ENCODE data around the gene DNASE1L3.
"Not testable (repeated sequence)": the region's sequence is repeated elsewhere in the genome, so short reads cannot be mapped to it uniquely, and the experiment has no call there.

Gene DNASE1L3

GRCh38 chr3:58217209-58217811 is 6.5 kb upstream of the DNASE1L3 start:
- Histone ChIP-seq H3K9me3 (ENCODE audit: control insufficient read depth, insufficient read depth, low read length) (no peaks in the 10 kb centered on the region), H3K4me1 (ENCODE audit: insufficient read depth, low read length) (peaks cover 13% of the 10 kb centered on the region; the same call in 1 of the 2 replicates), H3K9ac (ENCODE audit: low read depth, low read length) (peak overlapping the region; percentile 1; the same call in 1 of the 2 replicates), H3K36me3 (ENCODE audit: insufficient read depth, low read length) (no peaks in the 10 kb centered on the region)

- no peaks in the 10 kb centered on the region for H3K9me3 ChIP-seq (ENCODE audit: control insufficient read depth, insufficient read depth, low read length)
- H3K9ac ChIP-seq (ENCODE audit: low read depth, low read length), result no peak overlapping the region
- peaks cover 13% of the 10 kb centered on the region; the same call in 1 of the 2 replicates for H3K4me1 ChIP-seq (ENCODE audit: insufficient read depth, low read length)
- no peaks in the 10 kb centered on the region for H3K36me3 ChIP-seq (ENCODE audit: insufficient read depth, low read length)
Measured at GRCh38 chr3:58216496-58217195, 5.9 kb upstream of the DNASE1L3 start.

- Histone ChIP-seq H3K4me1 (ENCODE audit: insufficient read depth, low read length) (peaks cover 13% of the 10 kb centered on the region; the same call in 1 of the 2 replicates), H3K36me3 (ENCODE audit: insufficient read depth, low read length) (no peaks in the 10 kb centered on the region), H3K9ac (ENCODE audit: low read depth, low read length) (no peak overlapping the region), H3K9me3 (ENCODE audit: control insufficient read depth, insufficient read depth, low read length) (no peaks in the 10 kb centered on the region)
Measured at GRCh38 chr3:58215317-58216025, 4.7 kb upstream of the DNASE1L3 start.

GRCh38 chr3:58214484-58215316 is 3.9 kb upstream of the DNASE1L3 start:
- Histone ChIP-seq H3K4me1 (ENCODE audit: insufficient read depth, low read length) (peaks cover 13% of the 10 kb centered on the region; the same call in 1 of the 2 replicates), H3K36me3 (ENCODE audit: insufficient read depth, low read length) (no peaks in the 10 kb centered on the region), H3K9ac (ENCODE audit: low read depth, low read length) (no peak overlapping the region), H3K9me3 (ENCODE audit: control insufficient read depth, insufficient read depth, low read length) (no peaks in the 10 kb centered on the region)

- Histone ChIP-seq H3K9ac (ENCODE audit: low read depth, low read length) (no peak overlapping the region), H3K4me1 (ENCODE audit: insufficient read depth, low read length) (peaks cover 9% of the 10 kb centered on the region; the same call in 1 of the 2 replicates), H3K9me3 (ENCODE audit: control insufficient read depth, insufficient read depth, low read length) (no peaks in the 10 kb centered on the region), H3K36me3 (ENCODE audit: insufficient read depth, low read length) (no peaks in the 10 kb centered on the region)
Measured at GRCh38 chr3:58209933-58210332, 839 bp downstream of the DNASE1L3 start.

GRCh38 chr3:58207954-58208353 is 2.8 kb downstream of the DNASE1L3 start:
- Histone ChIP-seq H3K36me3 (ENCODE audit: insufficient read depth, low read length) (no peaks in the 10 kb centered on the region), H3K9me3 (ENCODE audit: control insufficient read depth, insufficient read depth, low read length) (no peaks in the 10 kb centered on the region), H3K9ac (ENCODE audit: low read depth, low read length) (no peak overlapping the region), H3K4me1 (ENCODE audit: insufficient read depth, low read length) (peaks cover 5% of the 10 kb centered on the region; the same call in 1 of the 2 replicates)

GRCh38 chr3:58206406-58207011 is 4.3 kb downstream of the DNASE1L3 start:
- Histone ChIP-seq H3K9me3 (ENCODE audit: control insufficient read depth, insufficient read depth, low read length) (no peaks in the 10 kb centered on the region), H3K4me1 (ENCODE audit: insufficient read depth, low read length) (peaks cover 5% of the 10 kb centered on the region; the same call in 1 of the 2 replicates), H3K9ac (ENCODE audit: low read depth, low read length) (no peak overlapping the region), H3K36me3 (ENCODE audit: insufficient read depth, low read length) (no peaks in the 10 kb centered on the region)

GRCh38 chr3:58205981-58206380 is 4.8 kb downstream of the DNASE1L3 start:
- H3K9ac ChIP-seq (ENCODE audit: low read depth, low read length), result no peak overlapping the region
- peaks cover 5% of the 10 kb centered on the region; the same call in 1 of the 2 replicates for H3K4me1 ChIP-seq (ENCODE audit: insufficient read depth, low read length)
- no peaks in the 10 kb centered on the region for H3K9me3 ChIP-seq (ENCODE audit: control insufficient read depth, insufficient read depth, low read length)
- H3K36me3 ChIP-seq (ENCODE audit: insufficient read depth, low read length), result no peaks in the 10 kb centered on the region

GRCh38 chr3:58204720-58205119 is 6.1 kb downstream of the DNASE1L3 start:
- Histone ChIP-seq H3K36me3 (ENCODE audit: insufficient read depth, low read length) (no peaks in the 10 kb centered on the region), H3K9me3 (ENCODE audit: control insufficient read depth, insufficient read depth, low read length) (no peaks in the 10 kb centered on the region), H3K9ac (ENCODE audit: low read depth, low read length) (no peak overlapping the region), H3K4me1 (ENCODE audit: insufficient read depth, low read length) (peaks cover 5% of the 10 kb centered on the region; the same call in 1 of the 2 replicates)

GRCh38 chr3:58203541-58203940 is 7.2 kb downstream of the DNASE1L3 start:
- H3K9me3 ChIP-seq (ENCODE audit: control insufficient read depth, insufficient read depth, low read length), result no peaks in the 10 kb centered on the region
- no peaks in the 10 kb centered on the region for H3K36me3 ChIP-seq (ENCODE audit: insufficient read depth, low read length)
- H3K9ac ChIP-seq (ENCODE audit: low read depth, low read length), result no peak overlapping the region
- peaks cover 7% of the 10 kb centered on the region; the same call in 1 of the 2 replicates for H3K4me1 ChIP-seq (ENCODE audit: insufficient read depth, low read length)

- no peak overlapping the region for H3K9ac ChIP-seq (ENCODE audit: low read depth, low read length)
- H3K36me3 ChIP-seq (ENCODE audit: insufficient read depth, low read length), result no peaks in the 10 kb centered on the region
Measured at GRCh38 chr3:58202917-58203360, 7.8 kb downstream of the DNASE1L3 start.

GRCh38 chr3:58201451-58201850 is 9.3 kb downstream of the DNASE1L3 start:
- peaks cover 10% of the 10 kb centered on the region; the same call in 1 of the 2 replicates for H3K4me1 ChIP-seq (ENCODE audit: insufficient read depth, low read length)
- H3K36me3 ChIP-seq (ENCODE audit: insufficient read depth, low read length); H3K9ac ChIP-seq (ENCODE audit: low read depth, low read length); H3K9me3 ChIP-seq (ENCODE audit: control insufficient read depth, insufficient read depth, low read length): not testable (repeated sequence)

More at GRCh38 chr3:58202917-58203360, 7.8 kb downstream of the DNASE1L3 start:
- no peaks in the 10 kb centered on the region for H3K9me3 ChIP-seq (ENCODE audit: control insufficient read depth, insufficient read depth, low read length)
- H3K4me1 ChIP-seq (ENCODE audit: insufficient read depth, low read length), result peaks cover 13% of the 10 kb centered on the region; the same call in 1 of the 2 replicates

- H3K9me3 ChIP-seq (ENCODE audit: control insufficient read depth, insufficient read depth, low read length), result no peaks in the 10 kb centered on the region
- no peak overlapping the region for H3K9ac ChIP-seq (ENCODE audit: low read depth, low read length)
- H3K36me3 ChIP-seq (ENCODE audit: insufficient read depth, low read length), result no peaks in the 10 kb centered on the region
- peaks cover 9% of the 10 kb centered on the region; the same call in 1 of the 2 replicates for H3K4me1 ChIP-seq (ENCODE audit: insufficient read depth, low read length)
Measured at GRCh38 chr3:58200846-58201355, 9.9 kb downstream of the DNASE1L3 start.

Measured in ES-I3 (cell line).